ENCODE measurements around the gene DCC.

GRCh38 chr18:53093636-53094035 is 753.6 kb downstream of the DCC start:
- TF ChIP-seq CTCF (IDR thresholded peaks at IDR 0.05 in 8 of 11, conservative IDR thresholded peaks at IDR 0.05 in 3 of 11), result no peak
- no peak for TF ChIP-seq POLR2A (IDR thresholded peaks at IDR 0.05)
- TF ChIP-seq POLR2AphosphoS5 (IDR thresholded peaks at IDR 0.05), result no peak

Measured in spleen (tissue), 7 donors.